ENCODE measurements around the gene TOP1. TPM values are rescaled to one million over a fixed set of nuclear protein-coding genes. Genes with fewer than 3 reads are reported as not detected.
A peak's percentile ranks its signal among the peaks of the same experiment; 100 is the strongest.

The TOP1 gene
- total and polyA plus RNA-seq, 2 of the 4 experiments (the other 2 are of a cell fraction) = 14.0 to 21.5 TPM

GRCh38 chr20:40990542-40991120, 38.0 kb upstream of the TOP1 start:
- POLR2A ChIA-PET (ENCODE audit: unreplicated experiment) = interaction anchor here (0.5 to 0.9 kb wide), 2 partner anchors 43 to 108 kb away, joined by 10 to 24 read pairs; no protein-coding TSS in a partner anchor
- in situ Hi-C loops (cut with MboI; ENCODE audit: low sequenced_read_pairs) (no loop called here), dilution Hi-C loops (cut with HindIII; ENCODE audit: low sequenced_read_pairs, unreplicated experiment) (no loop called here), intact Hi-C loops (cut with micrococcal nuclease) (loop anchor here (1.0 kb wide), 3 partner anchors 42 to 105 kb away; no protein-coding TSS in a partner anchor)
- peak overlapping the region; percentile 17 to 85; a peak in 3 of 4 replicates for H4K8ac ChIP-seq (ENCODE audit: low read depth in 2 of 2, low read length in 2 of 2)
- DNase-seq (peak; percentile 87), ATAC-seq (ENCODE audit: low read depth) (peak; percentile 99)
- peak; percentile 98 for TF ChIP-seq SMC3 (IDR thresholded peaks at IDR 0.05; ENCODE audit: low read depth, low read length)
- TF ChIP-seq POLR2A (IDR thresholded peaks at IDR 0.05; ENCODE audit: low read depth, low read length) = no peak
- no peak for TF ChIP-seq NFE2L2 (IDR thresholded peaks at IDR 0.05; ENCODE audit: low read depth, low read length)
- TF ChIP-seq MXI1 (IDR thresholded peaks at IDR 0.05; ENCODE audit: borderline replicate concordance, low read depth, low read length) = no peak
- TF ChIP-seq BHLHE40 (IDR thresholded peaks at IDR 0.05; ENCODE audit: low read depth, low read length) = no peak
- no peak for TF ChIP-seq CEBPB (IDR thresholded peaks at IDR 0.05; ENCODE audit: low read depth, low read length)
- TF ChIP-seq USF2 (IDR thresholded peaks at IDR 0.05; ENCODE audit: low read depth, low read length) = no peak
- no peak for TF ChIP-seq RCOR1 (IDR thresholded peaks at IDR 0.05; ENCODE audit: insufficient replicate concordance, low read length)
- peak; percentile 95 for TF ChIP-seq CTCF (conservative IDR thresholded peaks at IDR 0.05; ENCODE audit: low read depth, low read length)
- TF ChIP-seq ELK1 (IDR thresholded peaks at IDR 0.05; ENCODE audit: borderline replicate concordance, low read depth, low read length) = no peak
- peak; percentile 94 for TF ChIP-seq RAD21 (IDR thresholded peaks at IDR 0.05; ENCODE audit: low read length)
- CTCF ChIA-PET = interaction anchor here (0.6 to 4.5 kb wide), 17 partner anchors 10 to 149 kb away, joined by 3 to 26 read pairs (median 4); no protein-coding TSS in a partner anchor
- H3K27ac ChIP-seq (ENCODE audit: insufficient read depth, low read length) = peak overlapping the region; percentile 19
- WGBS, 2 experiments (ENCODE audit: extremely low coverage in 2 of 2, insufficient read length in 1 of 2) = 10% methylated on average over 2 of the region's 10 CpGs; no CpG with 5 or more reads in 1 of the 2 experiments
- BruUV-seq (replicated peaks) = no TSS peak
- H3K9me1 ChIP-seq (ENCODE audit: insufficient read depth, low read length) = peaks cover 14% of the 10 kb centered on the region
- H3K9me3 ChIP-seq (ENCODE audit: control insufficient read depth, insufficient read depth, low read length) = no peaks in the 10 kb centered on the region
- no peak overlapping the region; the same call in 1 of the 2 replicates for H3K56ac ChIP-seq (ENCODE audit: extremely low read depth, insufficient read depth, low read length)
- H3K9ac ChIP-seq (ENCODE audit: low read depth, low read length) = no peak overlapping the region
- 0 out of 2 replicates have a peak overlapping the region, but pooled peaks have one; percentile 39 for H4K5ac ChIP-seq (ENCODE audit: low read depth, low read length)
- no peak overlapping the region for H3K4me3 ChIP-seq (ENCODE audit: insufficient read depth, low read depth, low read length)
- peak overlapping the region; percentile 59; the same call in 1 of the 2 replicates for H3K23ac ChIP-seq (ENCODE audit: low read depth, low read length)
- H4K91ac ChIP-seq (ENCODE audit: insufficient read depth, low read depth, low read length) = peak overlapping the region; percentile 83
- H2BK20ac ChIP-seq (ENCODE audit: low read depth, low read length) = peak overlapping the region; percentile 85; the same call in 1 of the 2 replicates
- peak overlapping the region; percentile 46 for H2BK5ac ChIP-seq (ENCODE audit: low read depth, low read length, poor library complexity, severe bottlenecking)
- H3K4me1 ChIP-seq (ENCODE audit: control insufficient read depth, insufficient read depth, low read length) = peaks cover 12% of the 10 kb centered on the region
- no peak overlapping the region for H3K4me2 ChIP-seq (ENCODE audit: low read depth, low read length)
- peaks cover 9 to 43% of the 10 kb centered on the region in 2 experiments for H3K79me1 ChIP-seq (ENCODE audit: low read depth in 1 of 2, low read length in 2 of 2)
- H3K18ac ChIP-seq (ENCODE audit: low read depth, low read length) = peak overlapping the region; percentile 31
- H2AFZ ChIP-seq (replicated peaks; ENCODE audit: low read length, poor library complexity) = peak overlapping the region; percentile 82
- peak overlapping the region; percentile 65 for H3K14ac ChIP-seq (replicated peaks; ENCODE audit: low read depth, low read length)
- peak overlapping the region; percentile 76 for H3K4ac ChIP-seq (ENCODE audit: low read depth, low read length)
- H4K20me1 ChIP-seq (ENCODE audit: insufficient read depth, low read length) = no peaks in the 10 kb centered on the region
- H3K27me3 ChIP-seq (ENCODE audit: control insufficient read depth, insufficient read depth, low read length) = no peaks in the 10 kb centered on the region
- H2BK120ac ChIP-seq (ENCODE audit: low read depth, low read length) = peak overlapping the region; percentile 74
- peak overlapping the region; percentile 83; the same call in 2 of the 3 replicates for H2BK15ac ChIP-seq (ENCODE audit: low read depth, low read length)
- H3K36me3 ChIP-seq (ENCODE audit: control insufficient read depth, insufficient read depth, low read length) = no peaks in the 10 kb centered on the region
- peak overlapping the region; percentile 72 for H2AK5ac ChIP-seq (ENCODE audit: low read depth, low read length)
- H2AK9ac ChIP-seq (replicated peaks; ENCODE audit: low read depth, low read length, poor library complexity) = peak overlapping the region; percentile 11
